Astrocyte of the hippocampus (primary cell): ENCODE results near the gene NDUFA13.
"Not testable (repeated sequence)": the region's sequence is repeated elsewhere in the genome, so short reads cannot be mapped to it uniquely, and the experiment has no call there.

Experiments
- DNase-seq: peaks from one replicate; pipeline ENCODE4 v3.0.0; 2011; ENCODE audit warnings: low read depth, low spot score

NDUFA13 gene

GRCh38 chr19:19515642-19516519, at the start of gene NDUFA13:
Gene NDUFA13, plus strand, starts transcription at chr19:19516225. Its CDS starts 14 bp downstream, at chr19:19516239.
- peak; percentile 97 for DNase-seq

DNA sequence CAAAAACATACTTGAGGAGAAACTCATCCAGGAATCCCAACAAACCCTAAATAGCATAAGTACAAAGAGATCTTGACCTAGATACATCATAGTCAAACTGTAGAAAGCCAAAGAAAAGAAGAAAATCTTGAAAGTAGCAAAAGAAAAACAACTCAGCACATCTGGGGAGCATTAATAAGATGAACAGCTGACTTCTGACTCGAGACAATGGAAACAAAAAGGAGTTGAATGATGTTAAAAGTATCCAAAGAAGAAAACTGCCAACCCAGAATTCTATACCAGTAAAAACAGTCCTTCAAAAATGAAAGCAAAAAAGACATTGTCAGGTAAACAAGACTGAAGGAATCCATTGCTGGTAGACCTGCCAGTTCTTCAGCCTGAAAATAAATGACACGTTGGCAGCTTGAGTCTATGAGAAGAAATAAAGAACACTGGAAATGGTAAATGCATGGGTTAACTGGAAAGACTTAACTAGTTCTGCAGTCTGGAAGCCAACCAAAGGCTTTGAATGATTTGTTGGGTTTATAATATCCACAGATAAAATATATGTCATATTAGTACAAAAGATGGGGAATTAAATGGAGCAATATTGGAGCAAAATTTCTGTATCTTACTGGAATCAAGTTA, 47.5 kb upstream of the NDUFA13 start:
- no peak for DNase-seq

DNA sequence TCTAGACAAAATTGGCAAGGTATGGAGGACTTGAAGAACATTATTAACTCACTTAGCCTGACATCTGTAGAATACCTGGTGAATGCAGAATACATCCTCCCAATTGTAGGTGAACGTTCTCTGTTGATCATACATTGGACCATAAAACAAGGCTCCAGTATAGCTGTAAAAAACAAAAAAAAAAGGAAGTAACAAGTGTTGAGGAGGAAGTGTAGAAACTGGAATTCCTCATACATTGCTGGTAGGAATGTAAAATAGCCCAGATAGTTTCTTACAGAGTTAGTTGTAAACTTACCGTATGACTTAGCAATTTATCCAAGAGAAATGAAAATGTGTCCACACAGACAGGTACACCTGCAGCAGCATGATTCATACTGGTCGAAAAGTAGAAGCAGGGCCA, 45.4 kb upstream of the NDUFA13 start:
- no peak for DNase-seq

- no peak for DNase-seq
Measured at GRCh38 chr19:19471682-19472081, 44.3 kb upstream of the NDUFA13 start.

DNA sequence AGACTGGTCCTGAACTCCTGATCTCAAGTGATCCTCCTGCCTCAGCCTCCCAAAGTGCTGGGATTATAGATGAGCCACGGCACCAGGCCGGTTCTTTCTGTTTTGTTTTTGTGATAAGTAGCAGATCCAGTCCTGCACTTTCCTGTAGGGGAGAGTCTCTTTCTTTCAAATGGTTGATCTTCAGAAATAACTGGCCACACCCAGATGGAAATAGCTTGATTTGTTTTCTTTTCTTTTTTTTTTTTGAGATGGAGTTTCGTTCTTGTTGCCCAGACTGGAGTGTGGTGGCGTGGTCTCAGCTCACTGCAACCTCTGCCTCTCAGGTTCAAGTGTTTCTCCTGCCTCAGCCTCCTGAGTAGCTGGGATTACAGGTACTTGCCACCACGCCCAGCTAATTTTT, 43.9 kb upstream of the NDUFA13 start:
- not testable (repeated sequence) for DNase-seq

- DNase-seq: no peak
Measured at GRCh38 chr19:19475015-19475765, 40.8 kb upstream of the NDUFA13 start.

- peak; percentile 65 for DNase-seq
Measured at GRCh38 chr19:19475849-19476828, 39.9 kb upstream of the NDUFA13 start.

DNA sequence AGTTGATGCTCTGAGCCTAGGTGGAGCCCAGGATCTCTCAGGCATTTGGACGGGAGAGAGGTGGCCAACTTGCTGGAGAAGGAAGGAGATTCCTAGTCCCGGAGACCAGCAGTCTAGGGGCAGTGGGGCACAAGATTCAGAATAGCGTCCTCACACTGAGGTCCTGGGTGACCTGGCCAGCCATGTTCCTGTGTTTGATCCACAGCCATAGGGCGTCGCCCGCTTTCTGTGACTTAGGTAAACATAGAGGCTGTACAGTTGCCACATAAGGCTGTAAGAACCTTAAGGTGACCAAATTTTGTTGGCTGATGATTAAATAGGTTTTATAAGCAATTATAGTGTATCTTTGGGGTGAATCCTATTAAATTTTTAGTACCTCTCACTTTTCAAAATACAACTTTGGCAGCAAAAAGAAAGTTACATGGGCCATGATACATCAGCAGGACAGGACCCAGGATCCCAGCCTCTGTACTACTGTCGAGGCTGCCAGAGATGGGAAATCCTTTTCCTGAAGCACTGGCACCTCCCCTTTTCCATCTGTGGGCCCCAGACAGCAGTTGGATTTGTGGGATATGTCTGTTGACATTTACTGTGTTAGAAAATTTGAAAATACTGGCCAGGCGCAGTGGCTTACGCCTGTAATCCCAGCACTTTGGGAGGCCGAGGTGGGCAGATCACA, 38.2 kb upstream of the NDUFA13 start:
- no peak for DNase-seq

DNA sequence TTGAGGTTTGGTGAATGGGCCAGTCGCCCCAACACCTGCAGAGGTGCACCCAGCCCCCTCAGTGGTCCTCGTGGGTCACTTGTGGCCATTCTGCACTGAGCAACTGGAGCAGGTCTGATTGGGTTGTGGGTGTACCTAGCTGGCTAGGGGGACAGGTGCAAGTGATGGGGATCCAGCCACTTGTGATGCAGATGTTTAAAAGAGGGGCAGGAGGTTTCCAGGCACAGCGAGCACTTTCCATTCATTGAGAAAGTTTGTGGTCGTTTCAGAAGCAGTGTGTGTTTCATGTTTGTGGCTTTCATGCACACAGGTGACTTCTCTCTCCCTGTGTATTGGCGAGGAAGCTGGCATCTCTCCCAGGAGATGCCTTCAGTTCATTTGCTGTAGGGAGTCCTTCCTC, 35.3 kb upstream of the NDUFA13 start:
- DNase-seq: peak; percentile 67

GRCh38 chr19:19482809-19483596, 33.0 kb upstream of the NDUFA13 start:
- no peak for DNase-seq

- peak; percentile 50 for DNase-seq
Measured at GRCh38 chr19:19485161-19485997, 30.6 kb upstream of the NDUFA13 start.

DNA sequence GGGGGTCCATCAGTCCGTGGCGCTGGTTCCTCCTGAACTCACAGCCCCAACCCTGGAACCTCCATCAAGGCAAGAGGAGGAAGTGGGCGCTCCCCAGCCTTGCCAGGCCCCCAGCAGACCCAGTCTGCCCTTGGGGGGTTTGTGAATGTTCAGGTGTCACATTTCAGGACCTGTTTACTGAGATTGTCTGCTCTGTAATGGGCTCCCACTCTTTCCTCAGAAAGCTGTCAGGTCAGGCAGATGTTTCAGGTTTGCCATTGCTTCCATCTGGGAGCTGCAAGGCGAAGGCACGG, 30.1 kb upstream of the NDUFA13 start:
- DNase-seq: no peak

DNA sequence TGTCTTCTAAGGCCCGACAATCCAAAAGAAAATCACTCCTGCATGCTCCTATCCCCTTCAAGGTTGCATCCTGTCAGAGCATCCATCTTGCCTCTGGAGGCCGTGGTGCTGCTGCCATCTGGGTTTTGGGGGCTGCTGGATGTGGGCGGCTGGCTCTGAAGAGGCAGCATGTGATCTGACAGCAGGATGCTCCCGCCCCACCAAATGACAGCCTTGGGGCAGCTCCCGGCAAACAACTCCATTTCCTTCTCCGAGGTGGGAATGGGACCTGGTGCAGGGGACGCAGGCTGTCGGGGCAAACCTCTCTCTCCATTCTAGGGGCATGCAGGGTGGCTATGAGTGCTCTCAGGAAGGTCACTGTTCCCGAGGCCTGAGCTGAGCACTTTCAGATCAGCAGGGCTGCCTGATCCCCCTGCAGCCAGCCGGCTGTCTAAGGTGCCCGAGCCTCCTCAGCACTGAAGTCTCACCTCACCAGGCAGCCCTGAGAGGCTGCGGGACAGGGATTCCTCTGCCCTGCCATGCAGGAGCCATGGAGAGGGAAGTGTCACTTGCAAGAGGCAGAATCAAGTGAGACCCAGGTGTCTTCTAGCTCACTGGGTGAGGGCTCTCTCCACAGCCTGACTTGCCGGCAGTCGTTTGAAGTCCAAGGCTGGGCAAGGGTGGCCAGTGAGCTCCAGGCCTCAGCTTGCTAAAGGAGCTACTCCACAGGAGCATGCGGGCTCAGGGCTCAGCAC, 29.5 kb upstream of the NDUFA13 start:
- no peak for DNase-seq

DNA sequence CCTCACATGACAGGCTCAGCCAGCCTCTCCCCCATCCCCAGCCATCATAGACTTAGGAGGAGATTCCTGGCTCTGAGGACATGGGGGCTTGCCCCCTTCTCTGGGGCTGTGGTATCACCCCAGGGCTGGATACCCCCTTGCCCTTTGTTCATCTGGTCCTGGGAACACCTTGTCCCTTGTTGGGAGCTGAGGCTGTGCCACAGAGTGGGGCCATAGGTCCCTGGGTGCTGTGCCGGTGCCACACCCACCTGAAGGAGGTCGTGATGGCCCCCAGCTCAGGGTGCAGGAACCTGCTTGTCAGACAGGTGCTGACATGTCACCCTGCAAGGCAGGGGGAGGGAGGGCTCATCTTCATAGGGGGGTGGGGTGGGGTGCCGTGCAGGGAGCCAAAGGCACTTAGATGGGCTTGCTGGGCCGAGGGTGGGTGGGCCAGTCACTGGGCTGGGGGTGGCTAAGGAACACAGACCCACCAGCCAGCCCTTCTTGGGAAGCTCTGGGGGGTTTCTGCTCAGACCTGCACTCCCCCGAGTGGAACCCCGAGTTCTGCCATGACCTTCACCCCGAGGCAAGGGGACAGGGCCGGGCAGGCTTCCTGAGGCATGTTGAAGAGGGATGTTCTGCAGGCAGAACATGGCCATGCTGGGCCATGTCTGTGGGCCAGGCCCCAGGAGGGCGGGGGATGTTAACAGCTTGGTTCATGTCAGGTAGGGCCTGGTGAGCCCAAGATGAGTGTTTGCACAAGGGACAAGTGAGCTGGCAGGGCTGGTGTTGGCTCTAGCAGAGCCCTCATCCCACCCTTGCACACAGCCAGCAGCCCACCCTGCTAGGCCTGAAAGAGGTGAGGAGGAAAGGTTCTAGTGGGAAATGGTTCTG, 28.7 kb upstream of the NDUFA13 start:
- DNase-seq: no peak

DNA sequence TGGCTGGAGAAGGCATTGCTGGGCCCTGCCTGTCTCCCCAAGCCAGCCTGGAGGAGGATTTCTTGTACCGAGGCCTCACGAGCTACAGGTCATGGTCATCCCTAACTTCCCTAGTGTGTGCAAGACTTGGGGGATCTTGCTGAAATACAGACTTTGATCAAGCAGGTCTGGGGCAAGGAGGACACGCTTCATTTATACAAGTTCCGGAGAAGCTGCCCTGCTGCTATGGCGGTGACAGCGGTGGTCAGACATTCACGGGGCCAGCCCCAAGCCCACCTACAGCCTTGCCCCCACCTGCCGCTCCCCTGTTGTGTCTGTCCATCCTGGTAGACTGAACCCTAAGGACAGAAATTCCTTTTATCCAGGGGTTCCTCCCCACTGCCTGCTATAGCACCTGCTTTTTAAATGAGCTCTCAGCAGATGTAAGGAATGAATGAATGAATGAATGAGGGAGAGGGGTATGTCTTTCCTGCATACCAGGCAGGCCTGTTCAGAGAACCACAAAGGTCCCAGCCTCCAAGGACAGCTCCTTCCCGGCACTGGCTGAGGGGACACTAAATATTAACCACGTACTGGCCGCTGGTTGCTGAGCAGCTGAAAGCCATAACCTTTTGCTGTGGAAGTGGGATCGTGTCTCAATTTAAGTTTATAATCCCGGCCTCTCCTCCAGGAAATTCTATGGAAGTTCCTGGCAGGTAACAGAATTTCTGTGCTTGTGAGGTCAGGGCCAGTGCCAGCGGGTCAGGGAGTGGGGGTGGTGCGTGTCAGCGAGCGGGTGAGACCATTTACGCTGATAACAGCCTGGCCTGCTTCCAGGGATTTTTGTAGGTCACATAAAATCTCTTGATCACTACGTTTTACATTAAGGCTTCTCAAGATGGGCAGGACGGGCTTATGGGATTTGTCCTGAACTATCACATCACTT, 27.8 kb upstream of the NDUFA13 start:
- DNase-seq: no peak
